Islet precursor cell (in vitro differentiated cells): Measurements from ENCODE around the gene DDIT4.

Experiments used
- DNase-seq: peaks from one replicate; pipeline ENCODE4 v3.0.0-alpha.2; 2018

The DDIT4 gene

GRCh38 chr10:72319416-72320254 is 45.9 kb downstream of the DDIT4 start:
- DNase-seq: peak; percentile 96

- DNase-seq: peak; percentile 99
These were observed 47.0 kb downstream of the DDIT4 start for GRCh38 chr10:72320676-72321247.

GRCh38 chr10:72321248-72322029 is 47.7 kb downstream of the DDIT4 start:
- peak; percentile 64 for DNase-seq

GRCh38 chr10:72322030-72322279 is 48.2 kb downstream of the DDIT4 start:
- DNase-seq: no peak

- DNase-seq: peak; percentile 86
These were observed 48.7 kb downstream of the DDIT4 start for GRCh38 chr10:72322280-72323058.

GRCh38 chr10:72323108-72323749 is 49.5 kb downstream of the DDIT4 start:
- DNase-seq: peak; percentile 58

GRCh38 chr10:72323771-72324191 is 50.1 kb downstream of the DDIT4 start:
- no peak for DNase-seq
